NCI-H1930 (cell line): ENCODE measurements around the gene SLC9A5.

Experiments
- DNase-seq, 2 experiments: peaks; one replicate each; lab custom pipeline; 2025; lab: John Stamatoyannopoulos, UW

The SLC9A5 gene

GRCh38 chr16:67311607-67312488 lies 63.1 kb downstream of the SLC9A5 start:
- no peak for DNase-seq

GRCh38 chr16:67312719-67313118 lies 63.9 kb downstream of the SLC9A5 start:
- no peak for DNase-seq

GRCh38 chr16:67317853-67318252 lies 69.1 kb downstream of the SLC9A5 start:
- DNase-seq = no peak
